ENCODE results near the gene DNPEP.

The DNPEP gene

GRCh38 chr2:219425238-219426067 lies 37.7 kb upstream of the DNPEP start:
- DNase-seq (ENCODE audit: extremely low read depth, low read depth) = no peak
- TF ChIP-seq CTCF (IDR thresholded peaks at IDR 0.05; ENCODE audit: low read depth, low read length) = no peak

GRCh38 chr2:219423652-219424377 lies 36.1 kb upstream of the DNPEP start:
- no peak for TF ChIP-seq CTCF (IDR thresholded peaks at IDR 0.05; ENCODE audit: low read depth, low read length)
- no peak for DNase-seq (ENCODE audit: extremely low read depth, low read depth)

- DNase-seq (ENCODE audit: extremely low read depth, low read depth) = no peak
- TF ChIP-seq CTCF (IDR thresholded peaks at IDR 0.05; ENCODE audit: low read depth, low read length) = no peak
These were observed 35.3 kb upstream of the DNPEP start for GRCh38 chr2:219422952-219423534.

- no peak for TF ChIP-seq CTCF (IDR thresholded peaks at IDR 0.05; ENCODE audit: low read depth, low read length)
- DNase-seq (ENCODE audit: extremely low read depth, low read depth) = no peak
These were observed 33.6 kb upstream of the DNPEP start for GRCh38 chr2:219421323-219421722.

GRCh38 chr2:219420687-219421086 lies 33.0 kb upstream of the DNPEP start:
- no peak for TF ChIP-seq CTCF (IDR thresholded peaks at IDR 0.05; ENCODE audit: low read depth, low read length)
- DNase-seq (ENCODE audit: extremely low read depth, low read depth) = no peak

GRCh38 chr2:219419331-219420197 lies 31.9 kb upstream of the DNPEP start:
- DNase-seq (ENCODE audit: extremely low read depth, low read depth) = no peak
- no peak for TF ChIP-seq CTCF (IDR thresholded peaks at IDR 0.05; ENCODE audit: low read depth, low read length)

Data from AG09319 (cell line).